SU-DHL-6 (cell line): ENCODE measurements around the gene PRRT4.

Experiments
- H2AFZ ChIP-seq: fragments of 200-600 bp; sonication (generic); 2 replicates; pipeline ENCODE4 v1.6.1; 2014; ENCODE audit warnings: low read depth, mild to moderate bottlenecking, moderate library complexity, mixed read lengths, antibody characterized with exemption, low read length; ENCODE audit not compliant: severe bottlenecking
- H3F3A ChIP-seq: fragments of 200-600 bp; shearing (Covaris generic); 2 replicates; pipeline ENCODE4 v1.6.0; 2016; ENCODE audit warnings: antibody characterized with exemption, mild to moderate bottlenecking; ENCODE audit not compliant: insufficient read depth
- H3K27ac ChIP-seq: fragments of 200-600 bp; sonication (generic); 2 replicates; pipeline ENCODE4 v1.5.1; 2016; ENCODE audit warnings: low read depth, mild to moderate bottlenecking, low read length, moderate library complexity, mixed read lengths
- H3K27me3 ChIP-seq: fragments of 200-600 bp; sonication (generic), shearing (Covaris generic); 2 replicates; pipeline ENCODE4 v1.6.0; 2014; ENCODE audit warnings: mild to moderate bottlenecking, low read length
- H3K36me3 ChIP-seq: fragments of 200-600 bp; sonication (generic); 2 replicates; pipeline ENCODE4 v1.6.1; 2014; ENCODE audit warnings: mild to moderate bottlenecking, low read length, mixed read lengths
- H3K4me2 ChIP-seq: fragments of 300-600, 200-600 bp; shearing (Covaris generic), sonication (generic); 2 replicates; pipeline ENCODE4 v1.6.0; 2014; ENCODE audit warnings: low read length, low read depth, mild to moderate bottlenecking; ENCODE audit not compliant: poor library complexity, severe bottlenecking
- H3K4me3 ChIP-seq: fragments of 200-600 bp; sonication (generic); 2 replicates; pipeline ENCODE4 v1.5.1; 2014; ENCODE audit warnings: antibody characterized with exemption, low read length, mild to moderate bottlenecking, mixed read lengths; ENCODE audit not compliant: insufficient read depth, poor library complexity, severe bottlenecking
- H3K79me2 ChIP-seq: fragments of 200-600 bp; sonication (generic); 2 replicates; pipeline ENCODE4 v1.6.1; 2014; ENCODE audit warnings: mild to moderate bottlenecking, low read length, moderate library complexity; ENCODE audit not compliant: insufficient read depth
- H3K9ac ChIP-seq: fragments of 200-600 bp; sonication (generic); 2 replicates; pipeline ENCODE4 v1.7.0; 2014; ENCODE audit warnings: mild to moderate bottlenecking, low read length
- H3K9me2 ChIP-seq: fragments of 200-600 bp; sonication (generic); replicated peaks from 2 replicates; pipeline ENCODE4 v1.6.1; 2014; ENCODE audit warnings: low read length; ENCODE audit not compliant: insufficient read depth
- H3K9me3 ChIP-seq: fragments of 200-600 bp; sonication (generic); 2 replicates; pipeline ENCODE4 v1.6.1; 2014; ENCODE audit warnings: low read length, mixed read lengths; ENCODE audit not compliant: insufficient read depth
- H4K20me1 ChIP-seq: fragments of 200-600 bp; sonication (generic); 2 replicates; pipeline ENCODE4 v1.6.1; 2014; ENCODE audit warnings: low read depth, mild to moderate bottlenecking, antibody characterized with exemption, low read length, moderate library complexity, mixed read lengths
- EZH2phosphoT487 ChIP-seq: fragments of 200-600 bp; sonication (generic), shearing (Covaris generic); conservative IDR thresholded peaks from 2 replicates; pipeline ENCODE4 v1.6.1; 2018; ENCODE audit warnings: mild to moderate bottlenecking, antibody characterized with exemption, low read length, moderate library complexity, mixed read lengths
- TF ChIP-seq, protein P1 (sequence below): fragments of 200-600 bp; sonication (generic); IDR thresholded peaks from one replicate; pipeline ENCODE4 v1.5.1; 2017; ENCODE audit warnings: antibody characterized with exemption, mild to moderate bottlenecking, low read length, moderate library complexity; ENCODE audit not compliant: insufficient read depth, poor library complexity, severe bottlenecking

Gene PRRT4

DNA sequence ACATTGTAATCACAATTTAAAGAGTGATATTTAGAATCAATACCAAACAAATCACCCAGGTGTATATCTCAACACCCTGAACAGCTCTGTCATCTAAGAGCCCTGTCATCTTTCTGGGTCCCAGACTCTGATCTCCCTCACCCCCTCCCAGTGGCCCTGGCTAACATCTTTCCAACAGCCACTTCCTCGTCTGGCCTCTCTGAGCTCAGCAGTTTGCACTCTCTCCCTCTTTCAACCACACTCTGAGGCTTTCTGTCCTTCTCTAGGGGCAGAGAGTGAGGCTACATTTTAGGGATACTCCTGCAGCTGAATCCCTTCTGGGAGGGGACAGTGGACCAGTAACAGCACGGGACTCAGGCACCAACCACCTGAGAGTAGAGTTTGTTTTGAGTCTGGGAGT is 17.1 kb upstream of the PRRT4 start:
- H3K9ac ChIP-seq = no peak overlapping the region
- H3K4me2 ChIP-seq = no peak overlapping the region
- no peak overlapping the region for H3K4me3 ChIP-seq
- TF ChIP-seq EZH2phosphoT487 = no peak
- TF ChIP-seq, protein P1, sequence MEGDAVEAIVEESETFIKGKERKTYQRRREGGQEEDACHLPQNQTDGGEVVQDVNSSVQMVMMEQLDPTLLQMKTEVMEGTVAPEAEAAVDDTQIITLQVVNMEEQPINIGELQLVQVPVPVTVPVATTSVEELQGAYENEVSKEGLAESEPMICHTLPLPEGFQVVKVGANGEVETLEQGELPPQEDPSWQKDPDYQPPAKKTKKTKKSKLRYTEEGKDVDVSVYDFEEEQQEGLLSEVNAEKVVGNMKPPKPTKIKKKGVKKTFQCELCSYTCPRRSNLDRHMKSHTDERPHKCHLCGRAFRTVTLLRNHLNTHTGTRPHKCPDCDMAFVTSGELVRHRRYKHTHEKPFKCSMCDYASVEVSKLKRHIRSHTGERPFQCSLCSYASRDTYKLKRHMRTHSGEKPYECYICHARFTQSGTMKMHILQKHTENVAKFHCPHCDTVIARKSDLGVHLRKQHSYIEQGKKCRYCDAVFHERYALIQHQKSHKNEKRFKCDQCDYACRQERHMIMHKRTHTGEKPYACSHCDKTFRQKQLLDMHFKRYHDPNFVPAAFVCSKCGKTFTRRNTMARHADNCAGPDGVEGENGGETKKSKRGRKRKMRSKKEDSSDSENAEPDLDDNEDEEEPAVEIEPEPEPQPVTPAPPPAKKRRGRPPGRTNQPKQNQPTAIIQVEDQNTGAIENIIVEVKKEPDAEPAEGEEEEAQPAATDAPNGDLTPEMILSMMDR = no peak
- no peaks in the 10 kb centered on the region for H3K79me2 ChIP-seq
- H3K9me2 ChIP-seq = no peaks in the 10 kb centered on the region
- no peak overlapping the region for H3K27ac ChIP-seq
- no peak overlapping the region for H2AFZ ChIP-seq
- no peaks in the 10 kb centered on the region for H3K27me3 ChIP-seq
- no peaks in the 10 kb centered on the region for H3K36me3 ChIP-seq
- no peaks in the 10 kb centered on the region for H3F3A ChIP-seq
- H3K9me3 ChIP-seq = no peaks in the 10 kb centered on the region
- H4K20me1 ChIP-seq = no peaks in the 10 kb centered on the region

DNA sequence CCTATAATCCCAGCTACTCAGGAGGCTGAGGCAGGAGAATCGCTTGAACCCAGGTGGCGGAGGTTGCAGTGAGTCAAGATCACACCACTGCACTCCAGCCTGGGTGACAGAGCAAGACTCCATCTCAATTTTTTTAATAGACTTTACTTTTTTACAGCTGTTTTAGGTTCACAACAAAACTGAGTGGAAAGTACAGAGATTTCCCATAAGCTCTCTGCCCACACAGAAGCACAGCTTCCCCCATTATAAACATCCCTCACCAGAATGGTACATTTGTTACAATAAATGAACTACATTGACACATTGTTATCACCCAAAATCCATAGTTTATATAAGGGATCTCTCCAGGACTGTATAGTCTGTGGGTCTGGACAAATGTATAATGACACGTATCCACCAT is 14.6 kb upstream of the PRRT4 start:
- no peaks in the 10 kb centered on the region for H3F3A ChIP-seq

DNA sequence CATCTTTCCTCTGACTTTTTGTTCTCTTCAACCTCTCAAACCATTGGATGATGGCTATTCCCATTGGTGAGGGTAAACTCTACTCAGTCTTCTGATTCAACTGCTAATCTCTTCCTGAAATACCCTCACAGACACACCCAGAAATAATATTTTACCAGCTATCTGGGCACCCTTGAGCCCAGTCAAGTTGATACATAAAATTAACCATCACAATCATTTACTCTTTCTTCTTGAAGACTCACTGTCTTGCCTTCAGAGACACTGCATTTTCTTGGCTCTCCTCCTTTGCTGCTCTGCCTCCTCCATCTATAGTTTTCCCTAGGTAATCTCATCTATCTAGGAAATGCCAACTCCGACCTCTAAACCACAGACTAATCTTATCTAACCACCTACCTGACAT is 12.6 kb upstream of the PRRT4 start:
- no peaks in the 10 kb centered on the region for H3K36me3 ChIP-seq
- H3K4me2 ChIP-seq = no peak overlapping the region
- no peaks in the 10 kb centered on the region for H3K9me3 ChIP-seq

More for the DNA sequence above, 14.6 kb upstream of the PRRT4 start:
- no peaks in the 10 kb centered on the region for H3K36me3 ChIP-seq
- no peak overlapping the region for H3K9ac ChIP-seq
- H3K4me3 ChIP-seq = no peak overlapping the region
- H3K9me2 ChIP-seq = no peaks in the 10 kb centered on the region
- no peaks in the 10 kb centered on the region for H3K9me3 ChIP-seq
- H4K20me1 ChIP-seq = no peaks in the 10 kb centered on the region
- H2AFZ ChIP-seq = no peak overlapping the region
- H3K4me2 ChIP-seq = no peak overlapping the region
- no peaks in the 10 kb centered on the region for H3K27me3 ChIP-seq
- no peak overlapping the region for H3K27ac ChIP-seq
- TF ChIP-seq EZH2phosphoT487 = no peak
- TF ChIP-seq, protein P1 = no peak
- H3K79me2 ChIP-seq = no peaks in the 10 kb centered on the region

More for the DNA sequence above, 12.6 kb upstream of the PRRT4 start:
- no peak overlapping the region for H2AFZ ChIP-seq
- TF ChIP-seq, protein P1 = no peak
- TF ChIP-seq EZH2phosphoT487 = no peak
- no peak overlapping the region for H3K4me3 ChIP-seq
- no peaks in the 10 kb centered on the region for H3K79me2 ChIP-seq
- H3K27me3 ChIP-seq = no peaks in the 10 kb centered on the region
- no peaks in the 10 kb centered on the region for H3K9me2 ChIP-seq
- no peaks in the 10 kb centered on the region for H4K20me1 ChIP-seq
- H3K27ac ChIP-seq = no peak overlapping the region
- no peaks in the 10 kb centered on the region for H3F3A ChIP-seq
- no peak overlapping the region for H3K9ac ChIP-seq
